HG02623 (cell line): Measurements from ENCODE around the gene HID1.
"Not testable (repeated sequence)": the region's sequence is repeated elsewhere in the genome, so short reads cannot be mapped to it uniquely, and the experiment has no call there.

Experiments used
- ATAC-seq: cut with Tn5 transposase; IDR thresholded peaks from one replicate; pipeline ENCODE4 v1.9.1; 2021; ENCODE audit warnings: moderate library complexity; ENCODE audit not compliant: unreplicated experiment

The HID1 gene

DNA sequence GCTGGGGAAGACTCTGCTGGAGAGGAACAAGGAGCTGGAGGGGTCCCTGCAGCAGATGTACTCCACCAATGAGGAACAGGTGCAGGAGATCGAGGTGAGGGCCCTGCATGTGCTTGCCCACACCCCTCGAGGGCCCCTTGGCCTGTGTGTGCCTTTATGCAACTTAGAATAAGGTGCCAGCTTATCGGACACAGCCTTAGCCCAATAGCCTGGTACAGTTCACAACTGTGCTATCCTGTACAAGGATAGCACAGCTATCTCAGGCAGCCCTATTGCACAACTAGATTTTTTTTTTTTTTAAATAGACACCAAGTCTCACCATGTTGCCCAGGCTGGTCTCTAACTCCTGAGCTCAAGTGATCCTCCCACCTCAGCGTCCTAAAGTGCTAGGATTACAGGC, 27.0 kb upstream of the HID1 start:
- no peak for ATAC-seq

DNA sequence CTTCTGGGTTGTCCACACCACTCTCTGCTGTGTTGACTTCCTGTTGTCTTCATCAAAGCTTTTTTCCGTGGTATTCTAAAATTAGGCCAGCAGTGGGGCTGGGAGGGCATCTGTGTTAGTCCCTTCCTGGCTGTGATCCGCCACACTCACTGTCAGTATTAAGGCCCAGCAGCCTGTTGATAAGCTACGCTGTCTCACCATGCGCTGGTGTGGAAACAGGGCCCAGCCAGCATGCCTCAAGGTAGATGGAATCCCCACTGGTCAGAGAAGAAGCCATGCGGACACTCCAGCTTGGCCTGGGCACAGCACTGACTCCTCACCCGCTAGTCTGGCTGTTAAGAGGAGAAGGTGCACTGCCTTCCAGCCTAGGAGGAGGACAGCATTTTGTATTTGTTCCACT, 26.2 kb upstream of the HID1 start:
- no peak for ATAC-seq

DNA sequence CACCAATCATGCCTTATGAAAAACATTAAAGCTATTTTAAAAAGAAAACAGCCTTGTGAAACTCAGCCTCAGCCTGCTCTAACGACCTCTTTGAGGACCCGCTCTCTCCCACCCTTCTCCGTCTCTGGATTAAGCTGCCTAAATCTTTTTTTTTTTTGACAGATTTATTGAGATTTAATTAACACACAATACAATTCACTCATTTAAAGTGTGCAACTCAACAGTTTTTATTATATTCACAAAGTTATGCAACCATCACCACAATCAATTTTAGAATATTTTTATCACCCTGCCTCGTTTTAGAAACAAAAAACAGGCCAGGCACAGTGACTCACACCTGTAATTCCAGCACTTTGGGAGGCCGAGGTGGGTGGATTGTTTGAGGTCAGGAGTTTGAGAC, 23.3 kb upstream of the HID1 start:
- ATAC-seq = no peak

DNA sequence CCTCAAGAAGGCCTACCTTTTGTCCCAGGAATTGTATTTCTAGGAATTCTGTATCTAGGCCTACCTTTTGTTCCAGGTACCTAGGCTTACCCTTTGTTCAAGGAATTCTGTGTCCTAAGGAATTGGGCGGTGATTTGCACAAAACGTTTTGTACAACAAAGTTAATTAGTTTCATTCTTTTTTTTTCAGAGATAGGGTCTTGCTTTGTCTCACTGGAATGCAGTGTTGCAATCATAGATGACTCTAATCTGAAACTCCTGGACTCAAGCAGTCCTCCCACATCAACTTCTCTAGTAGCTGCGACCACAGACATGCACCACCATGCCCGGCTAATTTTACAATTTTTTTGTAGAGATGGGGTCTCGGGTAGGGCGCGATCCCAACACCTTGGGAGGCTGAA, 21.9 kb upstream of the HID1 start:
- no peak for ATAC-seq

DNA sequence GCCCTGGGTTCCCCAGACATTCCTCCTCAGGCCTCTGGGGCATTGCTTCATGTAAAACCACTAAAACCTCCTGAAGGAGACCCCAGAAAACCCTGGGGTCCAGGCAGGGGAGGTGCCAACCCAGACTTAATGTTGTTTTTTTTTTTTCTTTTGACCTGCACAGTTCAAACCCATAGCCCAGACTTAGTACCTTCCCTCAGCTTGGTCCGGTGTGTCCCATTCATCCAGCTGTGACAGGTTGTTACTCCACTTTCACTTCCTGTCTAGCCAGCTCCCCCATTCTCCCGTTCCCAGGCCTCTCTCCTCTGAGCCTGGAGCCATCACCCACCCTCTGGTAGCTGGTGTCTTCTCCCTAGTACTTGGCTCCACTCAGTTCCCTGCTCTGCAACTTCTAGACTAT, 19.7 kb upstream of the HID1 start:
- no peak for ATAC-seq

DNA sequence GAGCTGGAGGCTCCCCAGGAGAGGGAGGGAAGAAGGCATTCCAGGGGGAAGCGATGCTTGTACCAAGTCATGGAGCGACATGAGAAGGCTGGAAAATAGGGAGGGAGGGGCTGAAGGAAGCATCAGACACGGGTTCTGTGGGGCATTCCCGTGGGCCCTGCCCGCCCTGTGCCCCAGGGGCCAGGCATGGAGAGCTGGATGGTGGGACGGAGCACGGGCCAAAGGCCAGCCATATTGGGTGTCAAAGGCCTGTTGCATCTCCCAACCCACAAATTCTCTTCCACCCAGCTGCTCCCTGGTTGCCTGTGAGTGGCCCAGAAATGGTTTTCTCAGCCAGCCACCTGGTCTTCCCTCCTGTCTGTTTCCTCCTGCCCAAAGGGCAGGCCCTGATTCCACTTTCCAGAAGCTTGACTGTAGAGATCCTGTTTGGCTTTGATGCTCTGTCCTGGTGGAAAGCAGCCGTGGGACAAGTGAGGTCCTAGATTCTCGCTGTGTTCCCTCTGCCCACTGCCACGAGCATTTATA, 18.1 kb upstream of the HID1 start:
- no peak for ATAC-seq

DNA sequence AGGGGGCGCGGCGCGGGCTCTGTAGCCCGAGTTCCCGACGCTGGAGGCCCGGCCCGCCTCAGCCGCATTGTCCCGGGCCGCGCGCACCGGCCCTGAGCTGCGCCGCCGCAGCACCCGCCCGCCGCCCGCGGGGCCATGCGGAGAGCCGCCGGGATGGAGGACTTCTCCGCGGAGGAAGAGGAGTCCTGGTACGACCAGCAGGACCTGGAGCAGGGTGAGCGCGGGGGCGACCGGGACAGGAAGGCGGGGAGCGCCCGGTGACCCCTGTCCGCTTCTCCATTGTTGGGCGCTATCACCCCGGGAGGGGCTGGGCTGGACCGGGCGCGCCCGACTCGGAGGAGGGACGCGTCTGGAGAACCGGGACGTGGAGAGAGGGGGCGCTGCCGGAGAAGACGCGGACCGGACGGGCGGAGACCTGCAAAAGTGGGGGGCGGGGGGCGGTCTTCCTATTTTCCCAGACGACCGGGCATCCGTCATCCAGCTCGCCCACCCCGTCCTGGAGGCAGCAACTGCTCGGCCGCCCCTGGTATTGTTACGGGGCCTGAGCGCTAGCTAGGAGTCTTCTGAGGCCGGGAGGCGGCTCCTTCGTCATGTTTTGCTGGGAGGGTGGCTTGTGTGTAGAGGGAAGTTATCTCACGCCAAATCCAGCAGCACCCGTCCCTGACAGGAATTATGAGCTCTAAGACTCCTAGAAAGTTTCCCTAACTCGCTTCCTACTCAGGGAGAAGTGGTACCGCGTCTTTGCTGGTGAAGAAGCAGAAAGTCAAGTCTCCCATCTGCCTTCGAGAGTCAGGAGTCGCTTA, 15.6 kb upstream of the HID1 start:
- peak; percentile 36 for ATAC-seq

DNA sequence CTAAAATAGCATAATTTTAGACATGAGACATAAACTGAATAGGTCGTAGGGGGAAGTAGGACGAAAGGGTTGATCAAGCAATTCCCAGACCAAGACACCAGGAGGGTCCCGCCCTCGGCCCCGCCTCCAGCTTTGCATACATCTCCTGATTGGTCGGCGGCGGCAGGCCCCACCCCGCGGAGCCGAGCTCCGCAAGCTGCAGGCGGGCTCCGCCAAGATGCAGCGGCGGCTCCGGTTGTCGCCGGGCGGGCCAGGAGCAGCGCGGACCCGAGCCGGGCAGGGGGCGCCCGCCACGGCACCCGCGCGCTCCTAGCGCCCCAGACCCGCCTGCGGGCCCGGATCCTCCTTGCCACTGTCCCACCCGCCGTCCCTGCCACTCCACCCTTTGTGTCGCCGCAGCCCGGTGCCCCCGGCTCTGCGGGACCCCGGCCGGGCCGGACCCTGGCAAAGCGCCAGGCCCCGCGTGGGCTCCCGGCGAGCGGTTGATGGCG, 14.9 kb upstream of the HID1 start, which contains the start of gene CDR2L:
TSS of gene CDR2L (plus strand) at position 215 of the 491 bp plus-strand sequence. CDS start 412 bp downstream, outside the sequence.
- ATAC-seq = peak; percentile 90

DNA sequence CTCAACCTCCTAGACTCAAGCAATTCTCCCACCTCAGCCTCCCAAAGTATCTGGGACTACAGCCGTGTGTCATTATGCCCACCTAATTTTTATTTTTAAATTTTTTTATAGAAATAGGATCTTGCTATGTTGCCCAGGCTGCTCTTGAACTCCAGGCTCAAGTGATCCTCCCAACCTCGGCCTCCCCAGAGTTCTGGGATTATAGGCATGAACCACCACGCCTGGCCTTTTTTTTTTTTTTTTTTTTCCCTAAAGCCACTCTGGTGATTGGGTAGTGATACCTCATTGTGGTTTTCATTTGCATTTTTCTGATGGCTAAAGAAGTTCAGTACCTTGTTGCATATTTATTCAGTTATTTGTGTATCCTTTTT, 13.6 kb upstream of the HID1 start:
- ATAC-seq = no peak

DNA sequence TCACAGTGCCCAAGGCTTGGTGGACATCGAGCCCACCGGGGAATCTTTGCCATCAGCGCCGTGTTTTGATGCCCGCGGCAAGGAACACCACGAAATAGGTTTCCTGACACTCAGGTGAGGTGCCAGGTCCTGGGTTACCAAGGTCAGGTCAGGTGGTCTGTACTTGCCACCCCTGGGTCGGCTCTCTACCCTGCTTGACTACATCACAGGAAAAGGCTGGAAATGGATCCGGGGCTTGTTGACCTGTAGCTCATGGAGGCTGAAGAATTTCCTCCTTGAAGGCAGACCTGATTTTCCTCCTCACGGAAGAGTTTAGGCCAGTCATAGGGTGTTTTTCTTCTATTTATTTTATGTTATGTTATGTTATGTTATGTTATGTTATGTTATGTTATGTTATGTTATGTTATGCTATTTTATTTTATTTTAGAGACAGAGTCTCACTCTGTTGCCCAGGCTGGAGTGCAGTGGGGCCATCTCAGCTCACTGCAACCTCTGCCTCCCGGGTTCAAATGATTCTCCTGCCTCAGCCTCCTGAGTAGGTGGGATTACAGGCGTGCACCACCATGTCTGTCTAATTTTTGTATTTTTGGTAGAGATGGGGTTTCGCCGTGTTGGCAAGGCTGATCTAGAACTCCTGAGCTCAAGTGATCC, 10.2 kb upstream of the HID1 start:
- ATAC-seq = not testable (repeated sequence)

DNA sequence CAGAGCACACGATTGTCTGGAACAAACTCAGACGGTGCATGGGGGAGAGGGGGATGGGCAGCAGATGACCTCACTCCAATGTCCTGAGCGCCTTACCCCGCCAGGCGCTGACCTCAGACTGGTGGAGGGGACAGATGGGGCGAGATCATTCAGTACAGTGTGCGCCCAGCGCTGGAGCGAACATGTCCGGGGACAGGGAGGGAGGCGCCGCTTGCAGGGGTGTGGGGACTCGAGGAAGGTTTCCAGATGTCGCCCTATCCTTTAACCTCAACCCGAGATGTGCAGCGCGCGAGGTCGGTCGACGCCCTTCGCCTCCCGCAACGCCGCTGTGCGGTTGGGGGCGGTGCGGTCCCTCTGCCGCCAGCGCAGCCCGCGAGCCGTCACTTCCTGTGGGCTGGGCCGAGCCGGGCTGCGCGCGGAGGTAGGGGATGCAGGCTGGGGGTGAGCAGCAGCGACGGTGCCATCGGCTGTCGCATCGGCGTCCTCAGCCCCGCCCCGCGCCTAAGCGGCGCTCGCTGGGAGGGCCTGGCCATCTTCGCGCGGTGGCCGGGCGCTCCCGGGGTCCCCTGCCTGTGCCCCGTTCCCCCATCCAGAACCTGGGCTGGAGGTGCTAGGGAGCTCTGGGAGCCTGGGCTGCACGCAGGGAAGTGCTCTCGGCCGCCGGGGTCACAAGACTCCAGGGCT, 9.6 kb upstream of the HID1 start:
- ATAC-seq = no peak

DNA sequence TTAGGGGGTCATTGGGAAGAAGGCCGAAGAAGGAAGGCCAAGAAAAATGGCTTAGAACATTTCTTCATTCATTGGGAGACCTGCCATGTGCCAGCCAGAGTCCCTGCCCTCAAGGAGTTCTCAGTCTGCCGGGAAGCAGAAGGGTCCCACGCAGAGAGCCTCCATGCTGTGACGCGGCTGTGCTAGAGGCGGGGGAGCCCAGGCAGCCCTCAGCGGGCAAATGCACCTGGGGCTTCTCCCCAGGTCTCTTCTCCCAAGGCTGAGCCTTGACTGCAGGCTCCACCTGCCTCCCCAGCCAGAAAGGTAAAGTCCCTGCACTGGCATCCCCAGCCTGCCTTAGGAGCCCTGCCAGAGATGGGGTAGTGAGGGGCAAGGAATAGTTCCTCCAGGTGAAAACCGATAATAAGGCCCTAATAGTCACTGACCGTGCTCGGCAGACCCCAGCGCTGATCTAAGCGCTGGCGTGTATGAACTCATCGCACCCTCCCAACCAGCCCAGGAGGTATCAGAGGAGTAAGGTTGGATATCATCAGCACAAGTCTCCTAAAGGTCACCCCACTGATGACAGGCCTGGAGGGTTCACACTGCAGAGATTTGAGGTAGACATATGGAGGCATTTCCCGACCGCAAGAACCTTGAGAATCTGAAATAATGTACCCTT, 8.9 kb upstream of the HID1 start:
- no peak for ATAC-seq

DNA sequence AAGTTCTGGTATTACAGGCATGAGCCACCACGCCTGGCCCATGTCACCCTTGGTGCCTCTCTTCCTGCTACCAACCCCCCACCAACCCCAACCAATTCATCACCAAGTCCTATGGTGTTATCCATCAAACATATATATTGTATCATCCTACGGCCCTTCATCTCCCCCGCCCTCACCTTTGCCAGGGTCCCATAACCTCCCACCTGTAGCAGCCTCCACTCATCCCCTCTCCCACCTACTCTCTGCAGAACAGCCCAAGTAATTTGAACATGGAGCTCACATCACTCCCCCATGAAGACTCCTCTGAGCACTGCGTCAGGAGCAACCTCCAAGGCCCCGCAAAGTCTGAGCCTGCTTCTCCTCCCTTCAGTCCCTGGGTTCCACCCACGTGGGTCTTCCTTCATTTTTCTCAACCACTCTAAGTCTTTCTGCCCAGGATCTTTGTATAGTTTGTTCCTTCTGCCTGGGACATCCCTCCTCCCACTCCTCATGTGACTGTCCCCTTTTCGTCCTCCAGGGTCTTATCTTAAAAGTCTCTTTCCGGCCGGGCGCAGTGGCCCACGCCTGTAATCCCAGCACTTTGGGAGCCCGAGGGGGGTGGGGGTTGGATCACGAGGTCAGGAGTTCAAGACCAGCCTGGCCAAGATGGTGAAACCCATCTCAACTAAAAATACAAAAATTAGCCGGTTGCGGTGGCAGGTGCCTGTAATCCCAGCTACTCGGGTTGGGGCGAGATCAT, 7.0 kb upstream of the HID1 start:
- no peak for ATAC-seq

DNA sequence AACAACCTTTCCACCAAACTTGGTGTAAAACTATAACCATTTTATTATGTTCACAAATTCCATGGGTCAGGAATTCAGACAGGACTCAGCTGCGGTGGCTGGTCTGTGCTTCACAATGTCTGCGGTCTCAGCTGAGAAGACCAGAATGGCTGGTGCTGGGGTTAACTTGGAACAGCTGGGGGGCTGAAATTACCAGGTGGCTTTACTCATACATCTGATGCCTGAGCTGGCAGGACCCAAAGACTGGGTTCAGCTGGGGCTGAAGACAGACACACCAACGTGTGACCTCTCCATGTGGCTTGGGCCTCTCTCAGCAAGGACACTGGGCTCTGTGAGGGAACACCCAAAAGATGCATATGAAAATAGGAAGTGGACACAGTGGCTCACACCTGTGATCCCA, 5.7 kb upstream of the HID1 start:
- ATAC-seq = no peak

DNA sequence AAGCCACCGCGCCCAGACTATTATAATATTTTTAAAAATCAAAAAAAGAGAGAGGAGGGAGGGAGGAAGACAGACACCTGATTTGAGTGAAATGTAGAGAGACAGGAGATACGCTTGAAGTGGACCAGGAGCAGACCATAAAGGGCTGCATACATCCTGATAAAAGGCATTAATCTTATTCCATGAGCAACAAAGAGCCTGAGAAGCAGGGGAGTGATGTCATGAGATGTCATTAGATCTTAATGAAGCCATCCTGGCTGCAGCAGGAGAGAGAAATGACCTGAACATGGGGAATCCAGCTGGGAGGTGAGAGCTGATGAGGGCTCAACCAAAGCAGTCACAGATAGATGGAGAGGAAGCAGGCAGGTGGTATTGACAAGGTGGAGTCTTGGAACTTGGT, 5.2 kb upstream of the HID1 start:
- ATAC-seq = no peak

DNA sequence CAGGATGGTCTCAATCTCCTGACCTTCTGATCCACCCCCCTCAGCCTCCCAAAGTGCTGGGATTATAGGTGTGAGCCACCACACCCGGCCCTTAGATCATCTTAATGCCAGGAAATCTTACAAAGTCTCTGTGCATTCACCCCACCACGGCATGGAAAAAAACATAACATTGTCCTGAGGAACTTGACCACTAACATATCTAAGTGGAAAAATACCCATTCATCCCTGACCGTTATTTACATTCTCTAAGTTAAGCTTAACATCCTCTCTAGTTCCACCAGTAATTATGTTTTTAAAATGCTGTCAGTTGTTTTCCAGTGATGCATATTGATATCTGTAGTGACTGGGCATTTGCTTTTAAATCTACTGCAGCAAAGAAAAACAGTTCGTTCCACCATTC, 3.4 kb upstream of the HID1 start:
- no peak for ATAC-seq

DNA sequence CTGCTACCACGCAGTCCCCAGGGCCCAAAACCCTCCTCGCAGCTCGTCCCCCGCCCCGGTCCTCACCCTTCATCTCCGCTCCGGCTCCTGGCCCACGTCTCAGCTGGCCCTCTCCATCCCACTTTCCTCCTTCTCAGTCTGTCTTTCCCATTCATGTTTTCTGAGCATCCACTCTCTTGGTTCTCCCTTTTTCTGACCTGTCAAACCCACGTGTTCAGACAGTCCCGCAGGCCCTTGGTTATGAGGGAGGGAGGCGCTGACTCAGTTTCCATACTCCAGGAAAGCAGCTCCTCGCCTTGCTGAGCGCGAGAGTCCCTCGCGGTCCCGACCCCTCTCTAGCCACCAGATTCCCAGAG, 392 bp upstream of the HID1 start:
- no peak for ATAC-seq

DNA sequence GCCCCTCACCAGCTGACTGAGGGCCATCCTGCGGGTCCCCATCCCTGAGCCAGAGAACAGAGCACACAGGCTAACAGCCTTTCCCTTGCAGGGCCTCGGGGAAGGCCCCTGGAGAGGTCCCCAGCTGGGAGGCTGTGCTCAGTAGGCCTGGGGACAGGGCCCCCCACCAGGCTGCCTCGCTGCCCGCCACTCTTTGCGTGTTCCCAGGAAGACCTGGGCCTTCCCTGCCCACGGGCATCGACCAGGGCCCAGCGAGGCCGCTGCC, 785 bp downstream of the HID1 start:
- ATAC-seq = no peak

DNA sequence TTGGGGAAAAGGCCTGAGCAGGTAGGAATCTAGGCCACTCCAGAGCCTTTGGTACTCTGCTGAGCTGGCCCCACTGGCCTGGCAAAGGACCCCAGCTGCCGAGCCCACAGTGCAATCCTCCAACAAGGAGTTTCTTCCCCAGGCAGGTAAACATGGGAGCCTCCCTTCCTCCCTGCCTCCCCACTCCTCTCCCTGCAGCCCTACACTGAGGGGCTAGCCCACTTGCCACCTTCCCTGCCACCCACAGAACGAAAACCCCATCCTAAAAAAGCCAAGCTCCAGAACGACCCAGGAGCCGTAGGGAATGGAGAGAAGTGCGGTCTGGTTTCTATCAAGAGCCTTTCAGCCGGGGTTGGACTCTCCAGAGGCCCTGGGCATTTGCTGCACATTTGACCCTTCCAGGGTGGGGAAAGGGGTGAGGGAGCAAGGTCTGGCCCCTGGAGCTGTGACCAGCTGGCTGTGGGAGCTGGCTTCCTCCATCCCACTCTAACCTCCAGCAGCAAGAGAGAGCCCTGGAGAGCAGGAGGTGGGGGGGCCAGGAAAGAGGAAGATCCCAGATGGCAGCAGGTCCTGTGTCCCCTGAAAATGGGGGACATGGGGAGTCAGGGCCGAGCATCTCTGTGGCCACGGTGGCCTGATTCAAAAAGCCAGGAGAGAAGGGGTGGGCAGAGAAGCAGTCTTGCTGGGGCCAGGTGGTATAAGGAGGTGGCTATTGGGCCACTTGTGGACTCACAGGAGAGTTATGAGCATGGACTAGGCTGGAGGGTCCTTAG, 1.3 kb downstream of the HID1 start:
- ATAC-seq = no peak

DNA sequence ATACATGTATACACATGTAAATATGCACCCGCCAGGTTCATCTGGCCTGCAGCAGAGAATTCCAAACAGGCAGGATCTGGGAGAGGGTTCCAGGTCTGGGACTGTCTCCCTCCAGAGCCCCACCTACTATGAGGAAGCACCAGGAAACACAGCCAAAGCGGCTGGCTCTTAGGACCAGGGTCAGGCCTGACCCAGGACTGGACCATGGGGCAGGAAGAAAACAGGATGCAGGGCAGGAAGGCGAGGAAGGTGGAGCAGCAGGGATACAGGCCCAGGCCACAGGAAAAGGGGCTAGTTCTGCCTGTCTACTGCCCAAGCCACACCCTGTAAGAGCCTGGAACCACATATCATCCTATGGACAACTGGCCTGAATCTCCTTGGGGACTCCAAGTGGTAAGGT, 2.2 kb downstream of the HID1 start:
- ATAC-seq = no peak
